Prostate gland (tissue), 2 donors: ENCODE data around the gene PCDH9. TPM values are rescaled to one million over a fixed set of nuclear protein-coding genes. Genes with fewer than 3 reads are reported as not detected.

ENCODE experiments used
- DNase-seq: peaks from one replicate; pipeline ENCODE4 v3.0.0-alpha.2; 2019; ENCODE audit warnings: low spot score
- H3K27ac ChIP-seq, 2 donors: fragments of 200-600 bp; sonication (generic); 2 replicates each; pipeline ENCODE4 v1.5.1; 2017 to 2019
- H3K27me3 ChIP-seq: fragments of 200-600 bp; sonication (generic); replicated peaks from 2 replicates; pipeline ENCODE4 v1.5.1; 2019; ENCODE audit not compliant: insufficient read depth
- H3K36me3 ChIP-seq, 2 donors: fragments of 200-600 bp; sonication (generic); 1 replicate in 1 of 2; 2 replicates in 1 of 2; pipeline versions ENCODE4 v1.5.1 to v1.8.1; 2017 to 2019
- H3K4me1 ChIP-seq: fragments of 200-600 bp; sonication (generic); replicated peaks from 2 replicates; pipeline ENCODE4 v1.5.1; 2019
- H3K4me3 ChIP-seq, 2 donors: fragments of 200-600 bp; sonication (generic); 2 replicates each; pipeline ENCODE4 v1.5.1; 2017 to 2019
- H3K9me3 ChIP-seq: fragments of 200-600 bp; sonication (generic); 2 replicates; pipeline ENCODE4 v1.5.1; 2017
- CTCF ChIP-seq, 4 experiments: fragments of 200-600 bp in 2 of 4; fragments of 450-650 bp in 2 of 4; sonication (generic) in 2 of 4; IDR thresholded peaks; 1 replicate in 3 of 4; 2 replicates in 1 of 4; pipeline ENCODE4 v1.5.1; 2016 to 2019; ENCODE audit warnings: antibody characterized with exemption in 4 of 4, mild to moderate bottlenecking in 2 of 4, moderate library complexity in 2 of 4
- POLR2A ChIP-seq: fragments of 450-650 bp; IDR thresholded peaks from one replicate; pipeline ENCODE4 v1.6.1; 2016; ENCODE audit warnings: antibody characterized with exemption, mild to moderate bottlenecking
- POLR2AphosphoS5 ChIP-seq: sonication (generic); formaldehyde crosslinking; IDR thresholded peaks from one replicate; pipeline ENCODE4 v1.6.1; 2017; ENCODE audit warnings: antibody characterized with exemption
- WGBS: methylation state at CpG from one replicate; pipeline ENCODE4 v1.1.5; 2018; 5-methylcytosine and 5-hydroxymethylcytosine counted together
- intact Hi-C: fragments of 100-400 bp; cut with DNase I; formaldehyde crosslinking; loops from one replicate; pipeline ENCODE4 v1.14.2; 2022
- total RNA-seq, 2 donors: library from RNA; depleted of rRNA; stranded (reverse); fragments of >200 nt; gene quantifications; one replicate each; pipeline ENCODE4 v1.1.0, GENCODE V29; 2016

The PCDH9 gene
- total RNA-seq, 2 donors from 2014 or later, result 1.8 to 5.5 TPM

GRCh38 chr13:66581675-66582074 is 648.5 kb downstream of the PCDH9 start:
- no peak overlapping the region for H3K4me3 ChIP-seq
- H3K27me3 ChIP-seq, result no peaks in the 10 kb centered on the region
- TF ChIP-seq POLR2A (no peak), POLR2AphosphoS5 (no peak), CTCF (IDR thresholded peaks at IDR 0.05) (no peak)
- H3K9me3 ChIP-seq, result no peaks in the 10 kb centered on the region
- no peaks in the 10 kb centered on the region for H3K4me1 ChIP-seq
- no peak for DNase-seq
- H3K36me3 ChIP-seq, result no peaks in the 10 kb centered on the region
- intact Hi-C loops, result no loop called here
- H3K27ac ChIP-seq, result no peak overlapping the region
- 94% methylated on average over 2 of the region's 2 CpGs for WGBS

- H3K27me3 ChIP-seq, result no peaks in the 10 kb centered on the region
- 58% methylated on average over 2 of the region's 2 CpGs for WGBS
- intact Hi-C loops, result no loop called here
- no peaks in the 10 kb centered on the region for H3K36me3 ChIP-seq
- DNase-seq, result no peak
- H3K4me1 ChIP-seq, result no peaks in the 10 kb centered on the region
- no peak overlapping the region for H3K27ac ChIP-seq
- H3K4me3 ChIP-seq, result no peak overlapping the region
- H3K9me3 ChIP-seq, result no peaks in the 10 kb centered on the region
- TF ChIP-seq POLR2AphosphoS5 (no peak), CTCF (IDR thresholded peaks at IDR 0.05) (no peak), POLR2A (no peak)
Measured at GRCh38 chr13:66578305-66578704, 651.8 kb downstream of the PCDH9 start.

GRCh38 chr13:66577358-66577757 is 652.8 kb downstream of the PCDH9 start:
- H3K4me1 ChIP-seq, result no peaks in the 10 kb centered on the region
- no peaks in the 10 kb centered on the region for H3K27me3 ChIP-seq
- no peak overlapping the region for H3K4me3 ChIP-seq
- DNase-seq, result no peak
- no peaks in the 10 kb centered on the region for H3K9me3 ChIP-seq
- intact Hi-C loops, result no loop called here
- H3K27ac ChIP-seq, result no peak overlapping the region
- 90% methylated on average over 2 of the region's 2 CpGs for WGBS
- TF ChIP-seq POLR2AphosphoS5 (no peak), POLR2A (no peak), CTCF (IDR thresholded peaks at IDR 0.05) (no peak)
- H3K36me3 ChIP-seq, result no peaks in the 10 kb centered on the region

- no peak overlapping the region for H3K27ac ChIP-seq
- no peaks in the 10 kb centered on the region for H3K9me3 ChIP-seq
- 85% methylated on average over 1 of the region's 1 CpG for WGBS
- no peak for TF ChIP-seq POLR2A
- TF ChIP-seq POLR2AphosphoS5, result no peak
- no peak for TF ChIP-seq CTCF (IDR thresholded peaks at IDR 0.05)
- H3K27me3 ChIP-seq, result no peaks in the 10 kb centered on the region
- H3K4me3 ChIP-seq, result no peak overlapping the region
- no peak for DNase-seq
- H3K4me1 ChIP-seq, result no peaks in the 10 kb centered on the region
- intact Hi-C loops, result no loop called here
- no peaks in the 10 kb centered on the region for H3K36me3 ChIP-seq
Measured at GRCh38 chr13:66576381-66576780, 653.8 kb downstream of the PCDH9 start.

GRCh38 chr13:66574606-66575005 is 655.5 kb downstream of the PCDH9 start:
- no peak for TF ChIP-seq POLR2AphosphoS5
- TF ChIP-seq CTCF (IDR thresholded peaks at IDR 0.05), result no peak
- TF ChIP-seq POLR2A, result no peak
- Histone ChIP-seq H3K4me1 (no peaks in the 10 kb centered on the region), H3K4me3 (no peak overlapping the region), H3K27ac (no peak overlapping the region), H3K36me3 (no peaks in the 10 kb centered on the region), H3K27me3 (no peaks in the 10 kb centered on the region), H3K9me3 (no peaks in the 10 kb centered on the region)
- DNase-seq, result no peak
- intact Hi-C loops, result no loop called here
- 96% methylated on average over 6 of the region's 6 CpGs for WGBS
